B cell (primary cell): ENCODE results near the gene CCDC102A. TPM values are rescaled to one million over a fixed set of nuclear protein-coding genes. Genes with fewer than 3 reads are reported as not detected.

Experiments
- ATAC-seq: fragments of 200-7000 bp; cut with Tn5 transposase; one replicate; pipeline ENCODE4 v1.10.0; 2021; ENCODE audit warnings: low read depth, mild to moderate bottlenecking, moderate number of reproducible peaks, moderate library complexity
- CTCF ChIA-PET: fragments of 350-600 bp; sonication (Branson Sonifier 250); formaldehyde crosslinking; loops from one replicate; lab custom pipeline; 2021; ENCODE audit warnings: antibody characterized with exemption, inconsistent platforms; lab: Charles Lee
- POLR2A ChIA-PET: fragments of 350-600 bp; sonication (Branson Sonifier 250); formaldehyde crosslinking; loops from one replicate; lab custom pipeline; 2021; ENCODE audit warnings: antibody characterized with exemption; lab: Charles Lee
- DNase-seq: peaks from one replicate; pipeline ENCODE4 v3.0.0; 2013
- H2AFZ ChIP-seq: 2 replicates; pipeline ENCODE4 v1.6.1; 2012; ENCODE audit warnings: mild to moderate bottlenecking, low read depth, low read length; ENCODE audit not compliant: insufficient read depth, poor library complexity, severe bottlenecking
- H3K27ac ChIP-seq, 2 donors: 1 replicate in 1 of 2; 2 replicates in 1 of 2; pipeline ENCODE4 v1.5.1; 2012 to 2013; ENCODE audit warnings: low read length in 2 of 2, mild to moderate bottlenecking in 2 of 2, moderate library complexity in 1 of 2
- H3K27me3 ChIP-seq, 4 experiments: fragments of 200-600 bp in 1 of 4; sonication (generic) in 1 of 4; replicated peaks in 1 of 4; 1 replicate in 2 of 4; 2 replicates in 2 of 4; pipeline versions ENCODE4 v1.6.1 to v1.7.0; 2013 to 2016; ENCODE audit warnings: low read length in 3 of 4, mild to moderate bottlenecking in 2 of 4, mixed read lengths in 1 of 4, moderate library complexity in 1 of 4; ENCODE audit not compliant: insufficient read depth in 4 of 4, control insufficient read depth in 3 of 4; ENCODE audit errors: control extremely low read depth in 1 of 4
- H3K36me3 ChIP-seq, 2 experiments: replicated peaks in 1 of 2; 1 replicate in 1 of 2; 2 replicates in 1 of 2; pipeline versions ENCODE4 v1.6.1 to v1.7.1; 2013; ENCODE audit warnings: low read length in 1 of 2; ENCODE audit not compliant: insufficient read depth in 2 of 2, control insufficient read depth in 1 of 2; ENCODE audit errors: control extremely low read depth in 1 of 2, extremely low read depth in 1 of 2
- H3K4me1 ChIP-seq, 2 donors: fragments of 200-600 bp in 1 of 2; sonication (generic) in 1 of 2; 1 replicate in 1 of 2; 2 replicates in 1 of 2; pipeline versions ENCODE4 v1.5.1 to v1.6.1; 2013 to 2017; ENCODE audit warnings: low read length in 2 of 2; ENCODE audit not compliant: control insufficient read depth in 2 of 2, insufficient read depth in 2 of 2
- H3K4me2 ChIP-seq: replicated peaks from 2 replicates; pipeline ENCODE3; 2012; ENCODE audit warnings: mild to moderate bottlenecking, low read depth, low read length; ENCODE audit not compliant: poor library complexity, severe bottlenecking
- H3K4me3 ChIP-seq, 5 experiments: fragments of 200-600 bp in 1 of 5; sonication (generic) in 1 of 5; 1 replicate in 3 of 5; 2 replicates in 2 of 5; pipeline versions ENCODE4 v1.5.1 to v1.7.0; 2011 to 2016; ENCODE audit warnings: low read length in 4 of 5, mild to moderate bottlenecking in 4 of 5, low read depth in 2 of 5, control low read depth in 1 of 5, moderate library complexity in 1 of 5; ENCODE audit not compliant: insufficient read depth in 1 of 5; ENCODE audit errors: control extremely low read depth in 1 of 5, extremely low read depth in 1 of 5
- H3K79me2 ChIP-seq: fragments of 200-600 bp; sonication (generic); one replicate; pipeline ENCODE4 v1.6.0; 2016; ENCODE audit warnings: low read length; ENCODE audit not compliant: control insufficient read depth, insufficient read depth
- H3K9ac ChIP-seq: fragments of 200-600 bp; sonication (generic); 2 replicates; pipeline ENCODE4 v1.6.1; 2017; ENCODE audit warnings: mild to moderate bottlenecking, low read length, moderate library complexity
- H3K9me3 ChIP-seq, 3 donors: one replicate each; pipeline versions ENCODE4 v1.6.1 to v1.7.1; 2013; ENCODE audit warnings: low read length in 2 of 3; ENCODE audit not compliant: control insufficient read depth in 2 of 3, insufficient read depth in 1 of 3; ENCODE audit errors: control extremely low read depth in 1 of 3
- H4K20me1 ChIP-seq: 2 replicates; pipeline ENCODE4 v1.6.0; 2012; ENCODE audit warnings: mild to moderate bottlenecking, low read length; ENCODE audit not compliant: insufficient read depth, control insufficient read depth, poor library complexity, severe bottlenecking
- H3K27ac Mint-ChIP-seq: one replicate; pipeline ENCODE4 v1.8.0; 2021; ENCODE audit warnings: mixed read lengths
- H3K27me3 Mint-ChIP-seq: one replicate; pipeline ENCODE4 v1.8.0; 2021; ENCODE audit warnings: mixed read lengths
- H3K4me1 Mint-ChIP-seq: one replicate; pipeline ENCODE4 v1.8.0; 2021; ENCODE audit warnings: mixed read lengths
- H3K4me3 Mint-ChIP-seq: one replicate; pipeline ENCODE4 v1.8.0; 2021; ENCODE audit warnings: mixed read lengths
- H3K9me3 Mint-ChIP-seq: one replicate; pipeline ENCODE4 v1.8.0; 2022; ENCODE audit warnings: mixed read lengths; ENCODE audit not compliant: insufficient read depth
- CTCF ChIP-seq: fragments of 200-600 bp; IDR thresholded peaks from one replicate; pipeline ENCODE4 v1.8.0; 2022; ENCODE audit warnings: antibody characterized with exemption, mild to moderate bottlenecking
- EZH2 ChIP-seq: IDR thresholded peaks from 2 replicates; pipeline ENCODE4 v1.6.1; 2012; ENCODE audit warnings: borderline replicate concordance, low read depth, mild to moderate bottlenecking, moderate library complexity, low read length; ENCODE audit not compliant: insufficient read depth, poor library complexity, severe bottlenecking
- WGBS: methylation state at CpG from one replicate; pipeline ENCODE4 v1.1.5; 2013; ENCODE audit warnings: missing lambda C conversion rate; ENCODE audit not compliant: insufficient coverage; 5-methylcytosine and 5-hydroxymethylcytosine counted together
- intact Hi-C: fragments of 100-400 bp; cut with micrococcal nuclease; formaldehyde crosslinking; loops from one replicate; pipeline ENCODE4 v1.10.0; 2022
- polyA plus RNA-seq: library from polyadenylated mRNA; depleted of rRNA; stranded (reverse); fragments of >200 nt; gene quantifications from 2 replicates; pipeline ENCODE4 v1.2.3, GENCODE V29; 2012
- total RNA-seq, 2 donors: library from RNA; stranded (reverse); fragments of 120-200 nt in 1 of 2; gene quantifications; 1 replicate in 1 of 2; 2 replicates in 1 of 2; pipeline versions ENCODE4 v1.2.3 to v1.2.4, GENCODE V29; 2013 to 2022

Gene CCDC102A
- total and polyA plus RNA-seq, 2 donors (not counting 1 experiment from before 2014, with no cell fraction given) = 14.5 to 14.7 TPM

- Mint-ChIP-seq H3K4me3 (peak overlapping the region; percentile 86), H3K27ac (peak overlapping the region; percentile 97), H3K4me1 (peaks cover 66% of the 10 kb centered on the region), H3K27me3 (no peaks in the 10 kb centered on the region), H3K9me3 (no peaks in the 10 kb centered on the region)
- Histone ChIP-seq H3K27ac (peak overlapping the region; percentile 73 to 83), H3K9me3 (no peaks in the 10 kb centered on the region), H3K9ac (peak overlapping the region; percentile 50), H3K27me3 (no peaks in the 10 kb centered on the region), H3K4me3 (peak overlapping the region in 2 of 5 experiments; percentile 4 to 20), H3K36me3 (peaks cover 0 to 10% of the 10 kb centered on the region in 2 experiments), H3K79me2 (peaks cover 25% of the 10 kb centered on the region), H4K20me1 (no peaks in the 10 kb centered on the region), H3K4me1 (peaks cover 55 to 66% of the 10 kb centered on the region in 2 donors), H2AFZ (no peak overlapping the region), H3K4me2 (peak overlapping the region; percentile 77)
- peak; percentile 47 for DNase-seq
- CTCF ChIA-PET = interaction anchor here (0.8 to 4.1 kb wide), 6 partner anchors 9 to 47 kb away, joined by 3 to 15 read pairs (median 6); partner anchors contain the start of gene ADGRG5
- POLR2A ChIA-PET = interaction anchor here (0.6 to 1.9 kb wide), 4 partner anchors 10 to 551 kb away, joined by 3 to 7 read pairs (median 3); partner anchors contain the start of gene ADGRG5
- WGBS = 65% methylated on average over 12 of the region's 14 CpGs
- TF ChIP-seq EZH2 (no peak), CTCF (no peak)
- intact Hi-C loops = loop anchor here (2.0 to 10.0 kb wide), 4 partner anchors 47 to 1105 kb away; partner anchors contain the start of genes AMFR and POLR2C
- ATAC-seq = no peak
These were observed 6.8 kb downstream of the CCDC102A start for GRCh38 chr16:57529391-57530103.
